ENCODE results near the gene ARHGEF9. TPM values are rescaled to one million over a fixed set of nuclear protein-coding genes. Genes with fewer than 3 reads are reported as not detected.

Gene ARHGEF9
- total RNA-seq, 1 experiment from 2014 or later: 26.3 TPM

DNA sequence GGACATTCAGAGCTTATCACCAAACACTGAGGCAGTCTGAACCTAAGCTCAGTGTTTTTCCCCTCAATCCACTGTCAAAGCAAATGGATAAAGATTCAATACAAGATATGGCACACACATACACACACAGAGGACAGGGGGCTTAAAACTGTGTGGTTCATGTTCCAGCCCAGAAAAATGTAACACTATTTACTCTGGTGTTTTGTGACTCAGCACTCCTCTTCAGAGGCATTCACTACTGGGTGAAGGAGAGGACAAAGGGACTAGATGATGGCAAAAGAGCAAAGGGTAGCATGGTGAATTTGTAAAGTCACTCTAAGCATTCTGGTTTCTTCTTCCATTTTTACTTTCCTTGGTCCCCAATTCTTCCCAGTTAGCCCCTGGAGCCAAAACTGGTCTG is 120.3 kb downstream of the ARHGEF9 start:
- no peaks in the 10 kb centered on the region for H3K36me3 Mint-ChIP-seq (ENCODE audit: insufficient read depth, unreplicated experiment)
- intact Hi-C loops (cut with micrococcal nuclease; ENCODE audit: unreplicated experiment): no loop called here
- no peaks in the 10 kb centered on the region for H3K4me1 Mint-ChIP-seq (ENCODE audit: low read depth, unreplicated experiment)
- DNase-seq: no peak
- no peak overlapping the region for H3K27ac Mint-ChIP-seq (ENCODE audit: unreplicated experiment)
- H3K9me3 Mint-ChIP-seq (ENCODE audit: low read depth, unreplicated experiment): no peaks in the 10 kb centered on the region
- TF ChIP-seq, protein P1, sequence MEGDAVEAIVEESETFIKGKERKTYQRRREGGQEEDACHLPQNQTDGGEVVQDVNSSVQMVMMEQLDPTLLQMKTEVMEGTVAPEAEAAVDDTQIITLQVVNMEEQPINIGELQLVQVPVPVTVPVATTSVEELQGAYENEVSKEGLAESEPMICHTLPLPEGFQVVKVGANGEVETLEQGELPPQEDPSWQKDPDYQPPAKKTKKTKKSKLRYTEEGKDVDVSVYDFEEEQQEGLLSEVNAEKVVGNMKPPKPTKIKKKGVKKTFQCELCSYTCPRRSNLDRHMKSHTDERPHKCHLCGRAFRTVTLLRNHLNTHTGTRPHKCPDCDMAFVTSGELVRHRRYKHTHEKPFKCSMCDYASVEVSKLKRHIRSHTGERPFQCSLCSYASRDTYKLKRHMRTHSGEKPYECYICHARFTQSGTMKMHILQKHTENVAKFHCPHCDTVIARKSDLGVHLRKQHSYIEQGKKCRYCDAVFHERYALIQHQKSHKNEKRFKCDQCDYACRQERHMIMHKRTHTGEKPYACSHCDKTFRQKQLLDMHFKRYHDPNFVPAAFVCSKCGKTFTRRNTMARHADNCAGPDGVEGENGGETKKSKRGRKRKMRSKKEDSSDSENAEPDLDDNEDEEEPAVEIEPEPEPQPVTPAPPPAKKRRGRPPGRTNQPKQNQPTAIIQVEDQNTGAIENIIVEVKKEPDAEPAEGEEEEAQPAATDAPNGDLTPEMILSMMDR (IDR thresholded peaks at IDR 0.05; ENCODE audit: unreplicated experiment): no peak
- BruUV-seq (replicated peaks): no TSS peak
- no peaks in the 10 kb centered on the region for H3K27me3 Mint-ChIP-seq (ENCODE audit: unreplicated experiment)
- CTCF ChIA-PET: no interaction called here
- H3K4me3 Mint-ChIP-seq (ENCODE audit: low read depth, unreplicated experiment): no peak overlapping the region

DNA sequence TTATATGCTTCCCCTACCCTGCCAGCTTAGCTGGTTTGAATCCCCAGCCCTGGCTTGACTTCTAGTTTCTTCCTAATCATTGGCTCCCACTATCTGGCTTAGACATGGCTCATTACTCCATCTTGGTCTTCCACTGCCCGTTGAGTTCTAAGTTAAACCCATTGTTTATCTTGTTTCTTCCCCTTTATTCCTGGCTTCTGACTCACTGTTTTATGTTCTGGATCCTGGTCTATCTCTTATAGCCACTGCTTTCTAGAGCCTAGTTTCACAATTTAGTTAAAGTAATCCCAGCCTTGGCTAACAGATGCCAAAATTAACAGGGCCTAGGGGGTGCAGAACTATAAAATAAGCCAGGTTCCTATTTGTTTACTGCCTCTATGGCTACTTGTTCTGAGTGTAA is 120.9 kb downstream of the ARHGEF9 start:
- no peaks in the 10 kb centered on the region for H3K27me3 Mint-ChIP-seq (ENCODE audit: unreplicated experiment)
- CTCF ChIA-PET: no interaction called here
- no peaks in the 10 kb centered on the region for H3K36me3 Mint-ChIP-seq (ENCODE audit: insufficient read depth, unreplicated experiment)
- TF ChIP-seq, protein P1 (IDR thresholded peaks at IDR 0.05; ENCODE audit: unreplicated experiment): no peak
- no peak overlapping the region for H3K4me3 Mint-ChIP-seq (ENCODE audit: low read depth, unreplicated experiment)
- no TSS peak for BruUV-seq (replicated peaks)
- no peaks in the 10 kb centered on the region for H3K9me3 Mint-ChIP-seq (ENCODE audit: low read depth, unreplicated experiment)
- DNase-seq: no peak
- no peaks in the 10 kb centered on the region for H3K4me1 Mint-ChIP-seq (ENCODE audit: low read depth, unreplicated experiment)
- intact Hi-C loops (cut with micrococcal nuclease; ENCODE audit: unreplicated experiment): no loop called here
- H3K27ac Mint-ChIP-seq (ENCODE audit: unreplicated experiment): no peak overlapping the region

DNA sequence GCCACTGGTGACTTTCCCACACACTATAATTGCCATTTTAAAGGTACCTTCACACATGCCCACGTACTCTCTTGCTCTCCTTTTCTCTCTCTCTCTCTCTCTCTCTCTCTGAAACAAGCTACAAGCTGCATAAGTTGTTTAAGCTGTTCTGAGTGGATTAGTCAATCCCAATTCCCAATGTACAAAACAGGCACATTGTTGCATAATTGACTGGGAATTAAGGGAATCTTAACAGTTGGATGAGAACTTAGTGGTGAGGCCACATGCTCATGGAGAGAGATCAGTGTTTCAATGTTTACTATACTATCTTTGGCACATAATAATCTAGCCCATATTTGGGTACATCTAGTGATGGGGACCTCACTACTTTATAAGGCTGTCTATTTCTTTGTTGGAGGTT is 123.3 kb downstream of the ARHGEF9 start:
- Mint-ChIP-seq H3K4me3 (ENCODE audit: low read depth, unreplicated experiment) (no peak overlapping the region), H3K27me3 (ENCODE audit: unreplicated experiment) (no peaks in the 10 kb centered on the region), H3K4me1 (ENCODE audit: low read depth, unreplicated experiment) (peaks cover 7% of the 10 kb centered on the region), H3K36me3 (ENCODE audit: insufficient read depth, unreplicated experiment) (no peaks in the 10 kb centered on the region), H3K27ac (ENCODE audit: unreplicated experiment) (no peak overlapping the region), H3K9me3 (ENCODE audit: low read depth, unreplicated experiment) (no peaks in the 10 kb centered on the region)
- TF ChIP-seq, protein P1 (IDR thresholded peaks at IDR 0.05; ENCODE audit: unreplicated experiment): no peak
- CTCF ChIA-PET: no interaction called here
- no peak for DNase-seq
- BruUV-seq (replicated peaks): no TSS peak
- intact Hi-C loops (cut with micrococcal nuclease; ENCODE audit: unreplicated experiment): no loop called here

DNA sequence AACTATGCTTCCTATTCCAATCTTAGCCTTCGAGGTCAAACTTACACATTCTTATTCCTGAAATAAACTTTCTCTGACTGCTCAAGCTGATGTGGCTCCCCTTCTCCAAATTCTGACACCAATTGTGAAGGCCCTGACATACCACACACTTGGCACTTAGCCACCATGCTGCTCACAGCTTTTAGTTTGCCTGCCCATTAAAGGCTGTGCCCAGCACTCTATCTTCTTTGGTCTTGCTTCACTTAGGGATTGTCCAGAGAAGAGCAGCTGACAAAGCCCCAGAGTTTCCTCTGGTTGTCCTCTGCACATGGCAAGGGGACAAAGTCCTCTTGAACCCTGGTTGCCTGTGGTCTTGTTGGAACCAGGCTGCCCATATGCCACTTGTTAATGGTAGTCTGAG is 126.1 kb downstream of the ARHGEF9 start:
- H3K4me3 Mint-ChIP-seq (ENCODE audit: low read depth, unreplicated experiment): no peak overlapping the region
- H3K4me1 Mint-ChIP-seq (ENCODE audit: low read depth, unreplicated experiment): peaks cover 7% of the 10 kb centered on the region
- CTCF ChIA-PET: no interaction called here
- no peaks in the 10 kb centered on the region for H3K27me3 Mint-ChIP-seq (ENCODE audit: unreplicated experiment)
- no peak overlapping the region for H3K27ac Mint-ChIP-seq (ENCODE audit: unreplicated experiment)
- no peaks in the 10 kb centered on the region for H3K36me3 Mint-ChIP-seq (ENCODE audit: insufficient read depth, unreplicated experiment)
- H3K9me3 Mint-ChIP-seq (ENCODE audit: low read depth, unreplicated experiment): no peaks in the 10 kb centered on the region
- no peak for DNase-seq
- BruUV-seq (replicated peaks): no TSS peak
- intact Hi-C loops (cut with micrococcal nuclease; ENCODE audit: unreplicated experiment): no loop called here
- TF ChIP-seq, protein P1 (IDR thresholded peaks at IDR 0.05; ENCODE audit: unreplicated experiment): no peak
